ENCODE data around the gene RPTOR.
"Not testable (repeated sequence)": the region's sequence is repeated elsewhere in the genome, so short reads cannot be mapped to it uniquely, and the experiment has no call there.

Gene RPTOR

DNA sequence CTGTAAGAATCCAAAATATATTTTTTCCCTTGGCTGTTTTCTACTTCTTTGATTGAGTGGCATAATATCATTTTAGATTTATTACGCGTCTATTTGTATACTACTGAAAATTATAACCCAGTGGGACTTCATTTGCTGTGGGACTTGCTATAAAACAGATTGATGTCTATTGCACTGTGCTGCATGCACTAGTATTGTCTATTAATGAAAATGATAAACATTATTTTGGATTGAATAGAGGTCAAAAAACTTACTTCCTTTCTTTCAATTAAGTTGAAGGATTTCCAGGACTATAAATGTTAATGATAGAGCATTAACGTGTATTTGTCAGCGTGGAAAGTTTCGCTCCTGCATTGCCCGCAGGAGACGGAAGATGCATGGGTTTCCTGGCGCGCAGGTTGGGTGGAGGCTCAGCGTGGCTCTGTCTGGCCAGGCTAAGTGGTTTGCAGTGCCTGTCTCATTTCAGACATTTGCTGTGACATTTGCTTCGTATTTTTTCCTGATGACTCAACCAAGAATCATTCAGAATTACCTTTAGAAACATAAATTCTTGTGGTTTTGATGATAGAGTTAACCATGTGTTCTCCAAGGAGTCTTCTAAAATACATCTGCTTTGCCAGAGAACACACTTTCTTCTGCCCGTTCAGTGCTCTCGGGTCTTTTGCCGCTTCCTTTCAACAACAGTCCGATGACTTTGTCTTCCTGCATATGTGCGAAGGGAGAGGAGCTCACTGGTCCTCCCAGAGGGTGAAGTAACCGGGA, 216.7 kb downstream of the RPTOR start:
- H3K4me3 ChIP-seq (ENCODE audit: low read depth, low read length) = no peak overlapping the region

- no peak overlapping the region for H3K4me3 ChIP-seq (ENCODE audit: low read depth, low read length)
Measured at GRCh38 chr17:80762076-80762475, 217.4 kb downstream of the RPTOR start.

- H3K4me3 ChIP-seq (ENCODE audit: low read depth, low read length) = no peak overlapping the region
Measured at GRCh38 chr17:80763293-80763867, 218.7 kb downstream of the RPTOR start.

DNA sequence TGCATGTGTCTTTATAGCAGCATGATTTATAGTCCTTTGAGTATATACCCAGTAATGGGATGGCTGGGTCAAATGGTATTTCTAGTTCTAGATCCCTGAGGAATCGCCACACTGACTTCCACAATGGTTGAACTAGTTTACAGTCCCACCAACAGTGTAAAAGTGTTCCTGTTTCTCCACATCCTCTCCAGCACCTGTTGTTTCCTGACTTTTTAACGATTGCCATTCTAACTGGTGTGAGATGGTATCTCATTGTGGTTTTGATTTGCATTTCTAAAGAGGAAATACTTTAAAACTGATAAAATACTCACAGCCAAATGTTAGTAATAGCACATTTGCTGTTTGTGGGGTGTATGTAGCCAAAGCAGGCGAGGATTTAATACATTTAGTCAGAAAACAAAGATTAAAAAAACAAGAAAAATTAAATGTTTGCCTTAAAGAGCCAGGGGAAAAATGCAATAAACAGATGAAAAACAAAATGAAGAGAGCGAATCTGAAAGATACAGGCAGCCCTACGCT, 220.0 kb downstream of the RPTOR start:
- H3K4me3 ChIP-seq (ENCODE audit: low read depth, low read length) = not testable (repeated sequence)

GRCh38 chr17:80765241-80765961, 220.8 kb downstream of the RPTOR start:
- H3K4me3 ChIP-seq (ENCODE audit: low read depth, low read length) = no peak overlapping the region

DNA sequence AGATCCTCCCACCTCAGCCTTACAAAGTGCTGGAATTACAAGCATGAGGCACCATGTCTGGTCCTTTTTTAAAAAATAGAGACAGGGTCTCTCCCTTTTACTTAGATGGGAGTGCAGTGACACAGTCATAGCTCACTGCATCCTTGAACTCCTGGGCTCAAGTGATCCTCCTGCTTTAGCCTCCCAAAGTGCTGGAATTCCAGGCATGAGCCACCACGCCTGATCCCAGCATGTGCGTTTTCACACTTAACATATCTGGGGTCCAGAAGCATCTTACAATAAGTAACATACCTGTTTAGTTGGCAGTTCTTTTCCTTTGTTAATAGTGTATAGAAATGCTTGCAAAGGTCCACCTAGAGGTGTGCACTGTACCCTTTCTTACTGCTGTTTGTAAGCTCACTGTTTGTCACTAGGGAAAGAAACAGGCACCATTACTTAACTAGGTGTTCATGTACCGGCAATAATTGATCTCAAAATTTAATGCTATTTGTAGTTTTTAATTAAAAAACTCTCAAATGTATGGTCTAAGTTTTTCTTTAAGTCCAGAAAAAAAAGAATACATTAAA, 221.7 kb downstream of the RPTOR start:
- H3K4me3 ChIP-seq (ENCODE audit: low read depth, low read length) = no peak overlapping the region

- no peak overlapping the region for H3K4me3 ChIP-seq (ENCODE audit: low read depth, low read length)
Measured at GRCh38 chr17:80768389-80768788, 223.8 kb downstream of the RPTOR start.

DNA sequence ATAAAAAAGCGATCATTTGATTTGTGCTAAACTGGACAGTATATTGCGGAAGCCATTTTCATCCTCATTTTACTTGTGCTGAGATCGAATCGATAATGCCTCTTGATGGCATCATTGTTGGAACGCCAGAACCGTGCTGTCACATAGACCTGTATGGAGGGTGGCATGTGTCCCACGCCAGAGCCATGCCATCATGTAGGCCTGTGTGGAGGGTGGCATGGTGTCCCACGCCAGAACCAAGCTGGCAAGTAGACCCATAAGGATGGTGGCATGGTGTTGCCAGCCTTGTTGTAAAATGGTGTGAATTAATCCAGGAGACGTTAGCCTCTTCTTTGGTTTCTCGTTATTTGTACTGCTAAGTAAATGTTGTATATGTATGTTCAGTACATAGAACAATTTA, 224.3 kb downstream of the RPTOR start:
- no peak overlapping the region for H3K4me3 ChIP-seq (ENCODE audit: low read depth, low read length)

- H3K4me3 ChIP-seq (ENCODE audit: low read depth, low read length) = no peak overlapping the region
Measured at GRCh38 chr17:80769516-80769915, 224.9 kb downstream of the RPTOR start.

DNA sequence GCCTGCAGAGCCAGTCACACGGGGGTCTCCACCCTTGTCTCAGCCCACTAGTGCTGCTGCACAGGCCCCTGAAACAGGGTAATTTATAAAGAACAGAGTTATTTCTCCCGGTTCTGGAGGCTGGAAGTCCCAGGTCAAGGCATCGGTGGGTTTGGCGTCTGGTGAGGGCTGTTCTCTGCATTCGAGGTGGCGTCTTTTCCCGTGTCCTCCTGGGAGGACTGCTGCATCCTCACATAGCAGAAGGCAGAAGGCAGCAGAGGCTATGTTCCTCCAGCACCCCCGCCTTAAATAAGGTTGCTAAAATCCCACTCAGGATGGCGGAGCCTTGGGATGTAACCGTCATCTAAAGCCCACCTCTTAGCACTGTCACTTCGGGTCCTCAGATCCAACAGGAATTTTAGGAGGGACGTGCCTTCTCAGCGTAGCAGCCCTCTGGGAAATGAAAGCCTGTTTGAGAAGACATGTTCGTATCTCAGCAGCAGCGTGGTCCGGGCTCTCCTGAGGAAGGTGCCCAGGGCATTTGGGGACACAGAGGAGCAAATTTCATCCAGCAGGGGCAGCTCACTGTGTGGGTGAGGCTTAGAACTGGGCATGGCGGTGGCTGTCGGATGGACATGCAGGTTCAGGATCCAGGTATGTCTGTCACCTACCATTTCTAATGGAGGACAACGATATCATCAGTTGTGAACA, 225.4 kb downstream of the RPTOR start:
- H3K4me3 ChIP-seq (ENCODE audit: low read depth, low read length) = no peak overlapping the region

DNA sequence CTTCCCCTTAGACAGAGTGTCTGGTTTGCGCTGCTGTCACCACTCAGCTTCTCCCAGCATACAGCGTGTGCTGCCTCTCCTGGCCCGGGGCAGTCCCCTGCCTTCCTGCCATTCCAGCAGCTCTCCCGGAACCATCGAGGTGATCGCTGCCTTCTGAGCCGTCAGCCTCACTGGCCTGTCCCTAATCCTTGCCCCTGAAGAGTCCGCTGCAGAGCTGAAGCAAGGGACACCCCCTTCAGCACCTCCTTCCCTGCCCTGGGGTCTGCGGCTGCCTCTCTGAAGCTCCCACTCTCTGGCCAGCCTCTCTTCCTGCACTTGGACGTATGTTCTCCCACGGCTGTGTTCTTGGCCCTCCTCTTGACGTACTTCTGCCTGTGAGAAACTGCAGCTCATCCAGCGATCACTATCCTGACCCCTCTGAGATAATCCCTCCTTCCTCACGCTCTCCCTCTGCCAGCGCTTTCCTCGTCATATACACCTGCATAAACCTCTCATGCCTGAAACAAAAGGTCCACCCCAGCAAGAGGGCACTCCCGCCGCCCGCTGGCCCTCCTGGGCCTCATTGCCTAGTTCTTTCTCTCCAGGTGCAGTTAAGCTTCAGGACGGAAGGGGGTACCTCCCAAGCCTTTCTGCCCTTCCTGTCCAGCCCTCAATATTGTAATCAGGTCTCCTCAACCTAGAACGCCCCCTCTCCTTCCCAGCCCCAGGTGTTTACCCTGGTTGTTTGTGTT, 226.4 kb downstream of the RPTOR start:
- H3K4me3 ChIP-seq (ENCODE audit: low read depth, low read length) = no peak overlapping the region

GRCh38 chr17:80771612-80772005, 227.0 kb downstream of the RPTOR start:
- H3K4me3 ChIP-seq (ENCODE audit: low read depth, low read length) = no peak overlapping the region

DNA sequence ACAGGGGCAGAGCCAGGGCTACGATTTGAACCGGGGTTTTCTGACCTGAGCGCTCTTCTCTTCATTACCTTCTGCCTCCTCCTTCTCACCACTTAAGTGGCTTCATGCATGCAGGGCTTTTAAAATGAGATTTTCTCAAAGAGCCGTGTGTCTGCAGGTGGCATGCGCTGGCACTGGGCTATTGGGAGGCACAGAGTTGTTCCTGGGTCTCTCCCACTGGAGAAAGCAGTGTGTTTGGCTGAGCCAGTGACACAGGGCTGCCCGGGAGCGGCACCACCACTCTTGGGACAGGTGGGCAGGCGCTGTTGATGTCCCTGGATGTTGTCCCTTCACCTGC, 228.2 kb downstream of the RPTOR start:
- no peak overlapping the region for H3K4me3 ChIP-seq (ENCODE audit: low read depth, low read length)

DNA sequence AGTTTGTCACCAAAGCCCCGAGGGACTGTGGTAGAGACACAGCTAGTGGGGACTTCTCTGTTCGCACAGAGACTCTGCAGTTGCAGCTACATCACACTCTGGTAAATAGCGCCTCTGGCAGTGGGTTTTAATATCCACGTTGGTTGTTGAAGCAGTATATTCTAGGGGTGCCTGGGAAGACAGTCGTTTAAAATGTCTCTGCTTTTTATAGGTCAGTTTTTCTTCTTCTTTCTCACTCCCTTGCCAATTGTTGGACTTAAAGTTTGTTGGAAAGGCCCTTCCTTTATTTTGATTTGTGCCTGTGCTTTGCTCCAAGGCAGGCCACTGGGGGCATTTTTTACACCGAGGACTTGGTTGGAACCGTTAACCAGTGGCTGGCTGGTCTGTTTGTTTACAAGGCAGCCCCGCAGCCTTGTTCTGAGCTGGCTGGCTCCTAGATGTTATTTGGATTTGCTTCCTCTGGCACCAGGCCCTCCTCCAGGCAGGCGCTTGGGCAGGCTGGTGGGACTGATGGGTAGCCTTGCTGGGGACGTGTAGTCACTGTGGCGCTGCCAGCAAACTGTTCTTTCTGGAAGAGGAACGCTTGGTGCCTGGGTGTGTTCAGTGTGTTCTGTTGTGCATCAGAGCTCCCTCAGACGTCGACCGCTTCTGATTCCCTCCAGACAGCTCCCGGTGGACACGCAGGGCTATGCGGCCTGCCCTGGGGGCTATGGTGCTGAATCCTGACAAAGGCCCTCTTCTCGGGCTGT, 228.8 kb downstream of the RPTOR start:
- H3K4me3 ChIP-seq (ENCODE audit: low read depth, low read length) = no peak overlapping the region

DNA sequence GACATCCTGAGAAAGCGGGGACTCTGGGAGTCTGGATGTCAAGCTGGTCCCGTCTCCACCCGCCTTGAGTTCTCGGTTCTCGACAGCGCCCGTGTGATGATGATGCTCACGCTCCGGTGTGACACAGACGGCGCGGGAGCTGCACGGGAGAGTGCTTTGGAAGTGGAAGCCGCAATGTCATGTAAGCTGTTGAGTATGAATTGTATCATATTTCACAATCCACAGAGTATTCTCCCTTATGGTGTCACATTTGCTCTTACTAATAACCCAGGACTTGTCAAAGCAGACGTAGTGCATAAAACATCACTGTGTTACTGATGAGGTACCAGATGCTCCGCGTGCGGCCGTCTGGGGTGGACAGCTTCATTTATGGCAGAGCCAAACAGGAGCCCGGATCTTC, 229.5 kb downstream of the RPTOR start:
- H3K4me3 ChIP-seq (ENCODE audit: low read depth, low read length) = no peak overlapping the region

DNA sequence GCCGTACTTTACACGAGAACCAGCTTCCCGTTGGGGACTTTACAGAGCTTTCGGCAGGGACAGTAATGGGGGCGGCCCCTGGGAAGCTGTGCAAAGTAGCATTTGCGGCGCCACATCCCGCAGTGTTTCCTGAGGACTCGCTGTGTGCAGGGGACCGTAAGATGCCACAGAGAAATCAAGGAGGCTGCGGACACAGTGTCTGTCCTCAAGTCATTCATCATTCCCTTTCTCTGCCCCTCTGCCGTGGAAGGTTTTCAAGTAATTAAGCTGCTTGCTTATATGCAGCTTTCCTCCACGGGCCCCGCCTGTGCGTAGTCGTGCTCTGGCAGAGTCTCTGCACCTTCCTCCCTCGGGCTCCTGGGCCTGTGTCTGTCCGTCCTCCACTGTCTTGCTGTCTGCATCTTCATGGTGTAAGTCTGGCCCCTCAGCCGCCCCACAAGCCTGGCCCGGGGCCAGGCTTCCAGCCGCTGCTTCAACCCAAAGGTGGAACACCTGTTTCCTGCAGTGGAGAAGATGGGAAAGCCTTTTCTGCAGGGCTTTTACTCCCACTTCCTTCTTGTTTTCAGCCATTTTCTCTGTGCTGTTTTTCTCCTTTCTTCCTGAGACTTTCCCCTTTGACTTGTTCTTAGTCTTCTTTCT, 230.1 kb downstream of the RPTOR start:
- no peak overlapping the region for H3K4me3 ChIP-seq (ENCODE audit: low read depth, low read length)

DNA sequence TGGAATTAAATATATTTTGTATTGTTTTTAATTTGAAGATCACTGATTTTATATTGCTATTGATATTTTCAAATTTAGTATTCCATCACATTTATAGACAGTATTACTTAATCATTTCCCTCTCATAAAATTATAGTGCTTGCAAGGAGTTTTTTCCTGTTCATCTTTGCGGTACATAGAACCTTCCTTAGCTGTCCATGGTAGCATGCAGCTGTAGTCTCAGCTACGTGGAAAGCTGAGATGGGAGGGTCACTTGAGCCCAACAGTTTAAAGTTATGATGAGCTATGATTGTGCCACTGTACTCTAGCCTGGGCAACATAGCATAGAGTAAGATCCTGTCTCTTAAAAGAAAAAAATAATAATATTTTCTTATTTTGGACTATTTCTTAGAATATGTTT, 231.2 kb downstream of the RPTOR start:
- H3K4me3 ChIP-seq (ENCODE audit: low read depth, low read length) = no peak overlapping the region

- H3K4me3 ChIP-seq (ENCODE audit: low read depth, low read length) = no peak overlapping the region
Measured at GRCh38 chr17:80777274-80777673, 232.6 kb downstream of the RPTOR start.

DNA sequence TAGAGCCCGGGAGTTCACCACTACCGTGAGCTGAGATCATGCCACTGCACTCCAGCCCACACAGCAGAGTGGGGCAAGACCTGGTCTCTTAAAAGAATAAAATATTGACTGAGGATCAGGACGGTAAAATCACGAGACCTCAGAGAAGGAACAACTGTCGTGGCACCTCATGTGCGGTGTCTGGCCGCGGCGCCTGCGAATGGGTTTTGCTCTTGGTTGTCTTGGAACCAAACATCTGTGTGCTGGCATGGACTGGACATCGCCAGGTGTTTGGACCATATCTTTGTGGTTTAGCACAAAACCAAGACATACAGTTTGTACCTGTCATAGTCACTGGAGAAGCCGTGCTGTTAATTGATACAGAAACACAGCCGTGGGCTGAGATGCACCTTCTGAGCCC, 234.1 kb downstream of the RPTOR start:
- no peak overlapping the region for H3K4me3 ChIP-seq (ENCODE audit: low read depth, low read length)
